ENCODE results near the gene CYB5R3.

DNA sequence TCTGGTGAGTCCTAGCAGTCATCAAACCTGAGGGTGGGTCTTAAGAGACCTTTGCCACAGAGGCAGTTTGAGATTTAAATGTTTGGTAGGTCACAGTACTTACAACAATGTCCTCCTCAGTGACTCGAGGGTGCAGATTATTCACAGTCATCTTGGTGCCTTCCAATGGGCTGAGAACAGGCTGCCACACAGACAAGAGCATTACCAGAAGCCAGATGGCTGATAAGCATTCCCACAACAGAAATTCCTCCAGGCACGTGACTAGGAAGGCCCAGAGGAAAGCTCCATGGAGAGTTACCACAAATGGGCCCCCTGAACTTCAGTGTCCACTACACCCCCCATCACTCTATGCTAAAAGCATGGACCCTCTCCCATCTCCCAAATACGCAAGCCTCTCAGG lies 53.8 kb downstream of the CYB5R3 start:
- TF ChIP-seq, protein P1, sequence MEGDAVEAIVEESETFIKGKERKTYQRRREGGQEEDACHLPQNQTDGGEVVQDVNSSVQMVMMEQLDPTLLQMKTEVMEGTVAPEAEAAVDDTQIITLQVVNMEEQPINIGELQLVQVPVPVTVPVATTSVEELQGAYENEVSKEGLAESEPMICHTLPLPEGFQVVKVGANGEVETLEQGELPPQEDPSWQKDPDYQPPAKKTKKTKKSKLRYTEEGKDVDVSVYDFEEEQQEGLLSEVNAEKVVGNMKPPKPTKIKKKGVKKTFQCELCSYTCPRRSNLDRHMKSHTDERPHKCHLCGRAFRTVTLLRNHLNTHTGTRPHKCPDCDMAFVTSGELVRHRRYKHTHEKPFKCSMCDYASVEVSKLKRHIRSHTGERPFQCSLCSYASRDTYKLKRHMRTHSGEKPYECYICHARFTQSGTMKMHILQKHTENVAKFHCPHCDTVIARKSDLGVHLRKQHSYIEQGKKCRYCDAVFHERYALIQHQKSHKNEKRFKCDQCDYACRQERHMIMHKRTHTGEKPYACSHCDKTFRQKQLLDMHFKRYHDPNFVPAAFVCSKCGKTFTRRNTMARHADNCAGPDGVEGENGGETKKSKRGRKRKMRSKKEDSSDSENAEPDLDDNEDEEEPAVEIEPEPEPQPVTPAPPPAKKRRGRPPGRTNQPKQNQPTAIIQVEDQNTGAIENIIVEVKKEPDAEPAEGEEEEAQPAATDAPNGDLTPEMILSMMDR (IDR thresholded peaks at IDR 0.05): no peak
- TF ChIP-seq POLR2A (IDR thresholded peaks at IDR 0.05): no peak

Measured in thyroid gland (tissue), 4 donors.